WTC11 (cell line): ENCODE measurements around the gene KIF24.

Experiments used
- CREB1 ChIP-seq: sonication (generic); formaldehyde crosslinking; IDR thresholded peaks from 2 replicates; pipeline ENCODE4 v1.8.0; 2023; ENCODE audit warnings: mild to moderate bottlenecking, missing genetic modification reagents
- NR2C2 ChIP-seq: sonication (generic); formaldehyde crosslinking; IDR thresholded peaks from 2 replicates; pipeline ENCODE4 v1.8.0; 2022; ENCODE audit warnings: mild to moderate bottlenecking, missing genetic modification reagents
- TF ChIP-seq, protein P1 (sequence below): sonication (generic); formaldehyde crosslinking; conservative IDR thresholded peaks from 2 replicates; pipeline ENCODE4 v1.8.1; 2022; ENCODE audit warnings: mild to moderate bottlenecking, missing genetic modification reagents
- TF ChIP-seq, protein P2 (sequence below): sonication (generic); formaldehyde crosslinking; IDR thresholded peaks from 2 replicates; pipeline ENCODE4 v1.8.1; 2022; ENCODE audit warnings: low read depth, missing genetic modification reagents, borderline replicate concordance

DNA sequence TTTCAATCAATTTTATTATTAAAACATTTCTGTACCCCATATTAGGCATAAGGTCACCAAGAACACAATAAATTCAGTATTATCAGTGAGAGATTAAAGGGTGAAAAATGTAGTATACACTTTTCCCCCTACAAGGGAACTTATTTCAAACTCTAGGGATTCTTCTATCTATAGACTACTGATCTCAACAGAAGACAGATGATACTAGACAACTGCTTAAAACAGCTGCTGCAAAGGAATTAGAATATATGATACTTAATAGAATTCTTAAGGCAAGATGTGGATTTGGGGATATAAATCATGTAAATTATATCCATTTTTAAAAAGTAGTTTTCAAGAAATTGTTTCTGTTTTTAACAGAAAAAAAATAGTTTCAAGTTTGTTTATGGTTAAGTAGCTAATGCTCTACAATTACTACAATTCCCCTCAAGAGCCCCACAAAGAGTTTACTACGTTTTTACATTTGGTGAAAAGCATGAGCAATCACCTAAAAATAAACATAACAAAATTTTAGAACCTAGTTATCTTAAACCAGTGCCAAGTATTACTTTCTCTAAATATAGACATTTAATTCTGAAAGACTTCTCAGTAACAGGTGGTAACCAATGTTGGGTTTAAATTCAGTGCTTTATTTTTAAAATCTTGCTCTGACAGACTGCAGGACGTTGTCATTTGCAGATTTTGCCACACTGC is 6.0 kb downstream of the KIF24 start:
- TF ChIP-seq, protein P1, sequence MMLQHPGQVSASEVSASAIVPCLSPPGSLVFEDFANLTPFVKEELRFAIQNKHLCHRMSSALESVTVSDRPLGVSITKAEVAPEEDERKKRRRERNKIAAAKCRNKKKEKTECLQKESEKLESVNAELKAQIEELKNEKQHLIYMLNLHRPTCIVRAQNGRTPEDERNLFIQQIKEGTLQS = no peak
- no peak for TF ChIP-seq CREB1 (CRISPR knock-in tag)
- no peak for TF ChIP-seq NR2C2 (CRISPR knock-in tag)
- TF ChIP-seq, protein P2, sequence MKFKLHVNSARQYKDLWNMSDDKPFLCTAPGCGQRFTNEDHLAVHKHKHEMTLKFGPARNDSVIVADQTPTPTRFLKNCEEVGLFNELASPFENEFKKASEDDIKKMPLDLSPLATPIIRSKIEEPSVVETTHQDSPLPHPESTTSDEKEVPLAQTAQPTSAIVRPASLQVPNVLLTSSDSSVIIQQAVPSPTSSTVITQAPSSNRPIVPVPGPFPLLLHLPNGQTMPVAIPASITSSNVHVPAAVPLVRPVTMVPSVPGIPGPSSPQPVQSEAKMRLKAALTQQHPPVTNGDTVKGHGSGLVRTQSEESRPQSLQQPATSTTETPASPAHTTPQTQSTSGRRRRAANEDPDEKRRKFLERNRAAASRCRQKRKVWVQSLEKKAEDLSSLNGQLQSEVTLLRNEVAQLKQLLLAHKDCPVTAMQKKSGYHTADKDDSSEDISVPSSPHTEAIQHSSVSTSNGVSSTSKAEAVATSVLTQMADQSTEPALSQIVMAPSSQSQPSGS (CRISPR knock-in tag) = no peak
